KMS-11 (cell line): ENCODE measurements around the gene MOB3B.

Experiments
- H2AFZ ChIP-seq: fragments of 200-600 bp; sonication (generic); 2 replicates; pipeline ENCODE4 v1.6.1; 2016; ENCODE audit warnings: antibody characterized with exemption, mixed run types, low read depth
- H3K27ac ChIP-seq: fragments of 200-600 bp; sonication (generic); 2 replicates; pipeline ENCODE4 v1.6.1; 2016; ENCODE audit warnings: mild to moderate bottlenecking, mixed run types
- H3K27me3 ChIP-seq: fragments of 200-600 bp; sonication (generic); 2 replicates; pipeline ENCODE4 v1.6.1; 2017; ENCODE audit warnings: mild to moderate bottlenecking, low read depth, mixed run types, moderate library complexity; ENCODE audit not compliant: insufficient read depth
- H3K36me3 ChIP-seq: fragments of 200-600 bp; sonication (generic); 2 replicates; pipeline ENCODE4 v1.6.1; 2017; ENCODE audit warnings: mild to moderate bottlenecking, mixed run types; ENCODE audit not compliant: insufficient read depth
- H3K4me1 ChIP-seq: fragments of 200-600 bp; sonication (generic); 2 replicates; pipeline ENCODE4 v1.6.1; 2016; ENCODE audit warnings: mild to moderate bottlenecking, low read depth, mixed run types; ENCODE audit not compliant: poor library complexity, severe bottlenecking
- H3K4me2 ChIP-seq: fragments of 200-600 bp; sonication (generic); 2 replicates; pipeline ENCODE4 v1.7.0; 2016; ENCODE audit warnings: mild to moderate bottlenecking, mixed run types
- H3K4me3 ChIP-seq: fragments of 200-600 bp; sonication (generic); IDR thresholded peaks from 2 replicates; pipeline ENCODE4 v1.6.1; 2017; ENCODE audit warnings: low read depth, low read length, mixed read lengths; ENCODE audit not compliant: insufficient read depth
- H3K79me2 ChIP-seq: fragments of 200-600 bp; sonication (generic); 2 replicates; pipeline ENCODE4 v1.6.1; 2016; ENCODE audit warnings: low read depth, mixed run types; ENCODE audit not compliant: insufficient read depth
- H3K9ac ChIP-seq: fragments of 200-600 bp; sonication (generic); 2 replicates; pipeline ENCODE4 v1.6.1; 2016; ENCODE audit warnings: mild to moderate bottlenecking, mixed run types
- H4K20me1 ChIP-seq: fragments of 200-600 bp; sonication (generic); 2 replicates; pipeline ENCODE4 v1.6.1; 2016; ENCODE audit warnings: mild to moderate bottlenecking, mixed run types; ENCODE audit not compliant: insufficient read depth
- TF ChIP-seq, protein P1 (sequence below): fragments of 200-600 bp; sonication (generic); conservative IDR thresholded peaks from 2 replicates; pipeline ENCODE4 v1.6.1; 2017; ENCODE audit warnings: low read depth, mild to moderate bottlenecking, antibody characterized with exemption, low read length, moderate library complexity, mixed read lengths

The MOB3B gene

GRCh38 chr9:27534131-27534530 is 4.5 kb upstream of the MOB3B start:
- no peak overlapping the region for H3K27ac ChIP-seq
- TF ChIP-seq, protein P1, sequence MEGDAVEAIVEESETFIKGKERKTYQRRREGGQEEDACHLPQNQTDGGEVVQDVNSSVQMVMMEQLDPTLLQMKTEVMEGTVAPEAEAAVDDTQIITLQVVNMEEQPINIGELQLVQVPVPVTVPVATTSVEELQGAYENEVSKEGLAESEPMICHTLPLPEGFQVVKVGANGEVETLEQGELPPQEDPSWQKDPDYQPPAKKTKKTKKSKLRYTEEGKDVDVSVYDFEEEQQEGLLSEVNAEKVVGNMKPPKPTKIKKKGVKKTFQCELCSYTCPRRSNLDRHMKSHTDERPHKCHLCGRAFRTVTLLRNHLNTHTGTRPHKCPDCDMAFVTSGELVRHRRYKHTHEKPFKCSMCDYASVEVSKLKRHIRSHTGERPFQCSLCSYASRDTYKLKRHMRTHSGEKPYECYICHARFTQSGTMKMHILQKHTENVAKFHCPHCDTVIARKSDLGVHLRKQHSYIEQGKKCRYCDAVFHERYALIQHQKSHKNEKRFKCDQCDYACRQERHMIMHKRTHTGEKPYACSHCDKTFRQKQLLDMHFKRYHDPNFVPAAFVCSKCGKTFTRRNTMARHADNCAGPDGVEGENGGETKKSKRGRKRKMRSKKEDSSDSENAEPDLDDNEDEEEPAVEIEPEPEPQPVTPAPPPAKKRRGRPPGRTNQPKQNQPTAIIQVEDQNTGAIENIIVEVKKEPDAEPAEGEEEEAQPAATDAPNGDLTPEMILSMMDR = no peak
- H3K27me3 ChIP-seq = no peaks in the 10 kb centered on the region
- H2AFZ ChIP-seq = no peak overlapping the region
- peaks cover 7% of the 10 kb centered on the region for H3K4me1 ChIP-seq
- no peak overlapping the region for H3K4me2 ChIP-seq
- H3K4me3 ChIP-seq = no peak overlapping the region
- H3K9ac ChIP-seq = no peak overlapping the region
- no peaks in the 10 kb centered on the region for H4K20me1 ChIP-seq
- H3K36me3 ChIP-seq = no peaks in the 10 kb centered on the region
- H3K79me2 ChIP-seq = no peaks in the 10 kb centered on the region

GRCh38 chr9:27533311-27533710 is 3.7 kb upstream of the MOB3B start:
- Histone ChIP-seq H3K27ac (no peak overlapping the region), H3K4me3 (no peak overlapping the region), H3K9ac (no peak overlapping the region), H4K20me1 (no peaks in the 10 kb centered on the region), H3K79me2 (no peaks in the 10 kb centered on the region), H3K4me1 (no peaks in the 10 kb centered on the region), H3K27me3 (no peaks in the 10 kb centered on the region; the same call in 1 of the 2 replicates), H3K36me3 (no peaks in the 10 kb centered on the region), H2AFZ (no peak overlapping the region), H3K4me2 (no peak overlapping the region)
- TF ChIP-seq, protein P1 = no peak

- Histone ChIP-seq H3K9ac (no peak overlapping the region), H3K79me2 (no peaks in the 10 kb centered on the region), H3K4me1 (no peaks in the 10 kb centered on the region), H3K36me3 (no peaks in the 10 kb centered on the region), H3K4me3 (no peak overlapping the region), H2AFZ (no peak overlapping the region), H3K27ac (no peak overlapping the region), H3K4me2 (no peak overlapping the region), H3K27me3 (peaks cover 2% of the 10 kb centered on the region; the same call in 1 of the 2 replicates), H4K20me1 (no peaks in the 10 kb centered on the region)
- TF ChIP-seq, protein P1 = no peak
These were observed 2.4 kb upstream of the MOB3B start for GRCh38 chr9:27532046-27532445.

DNA sequence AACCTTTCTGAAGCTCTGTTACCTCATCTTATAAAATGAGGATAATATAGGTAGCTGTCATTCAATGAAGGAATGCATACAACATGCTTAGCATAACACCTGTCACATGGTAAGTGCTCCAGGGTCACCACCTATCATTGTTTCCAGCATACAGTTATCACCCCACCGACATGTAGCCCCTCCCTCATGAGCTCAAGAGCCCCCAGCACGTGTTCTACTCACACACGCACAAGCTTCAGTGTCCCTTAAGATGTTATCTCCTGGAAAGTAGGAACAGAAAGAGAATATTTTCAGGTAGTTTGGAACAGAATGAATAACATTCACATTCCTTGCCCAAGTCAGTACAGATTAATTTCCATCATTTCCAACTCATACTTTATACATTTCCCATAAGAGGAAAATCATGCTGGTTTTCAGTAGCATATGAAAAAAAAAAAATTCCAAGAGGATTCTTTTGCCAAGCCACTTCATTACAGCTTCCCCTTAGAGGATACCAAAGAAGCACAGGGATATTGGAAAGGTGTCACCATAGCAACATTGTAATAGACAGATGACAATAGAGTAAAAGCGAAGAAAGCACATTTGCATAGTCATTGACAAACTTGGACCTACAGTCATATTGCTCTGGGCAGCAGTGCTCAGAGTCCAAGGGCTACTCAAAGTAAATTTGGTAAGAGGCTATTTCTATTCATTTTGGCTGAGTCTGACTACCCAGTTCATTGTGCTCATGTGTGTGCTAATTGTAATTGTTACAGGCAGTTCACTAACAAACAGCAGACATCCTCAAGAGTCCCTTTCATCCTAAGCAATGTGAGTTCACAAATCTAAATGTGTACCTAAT is 1.5 kb upstream of the MOB3B start:
- Histone ChIP-seq H3K79me2 (no peaks in the 10 kb centered on the region), H3K9ac (no peak overlapping the region), H3K27ac (no peak overlapping the region), H3K27me3 (peaks cover 2% of the 10 kb centered on the region; the same call in 1 of the 2 replicates), H2AFZ (no peak overlapping the region), H3K4me2 (no peak overlapping the region), H3K4me3 (no peak overlapping the region), H3K36me3 (no peaks in the 10 kb centered on the region), H4K20me1 (no peaks in the 10 kb centered on the region), H3K4me1 (no peaks in the 10 kb centered on the region)
- TF ChIP-seq, protein P1 = no peak
